HL-60 (cell line): ENCODE results near the gene TRAK2.

ENCODE experiments used
- DNase-seq, 2 experiments: peaks; one replicate each; pipeline ENCODE4 v3.0.0-alpha.2; 2010 to 2020; ENCODE audit warnings: low read depth in 1 of 2, low spot score in 1 of 2
- H3K27ac ChIP-seq: fragments of 250-450 bp; sonication (Bioruptor Pico); replicated peaks from 2 replicates; pipeline ENCODE4 v1.5.1; 2020; ENCODE audit warnings: mild to moderate bottlenecking, moderate library complexity
- H3K27me3 ChIP-seq: fragments of 250-450 bp; sonication (Bioruptor Pico); 2 replicates; pipeline ENCODE4 v1.5.1; 2021; ENCODE audit warnings: mild to moderate bottlenecking, moderate library complexity; ENCODE audit not compliant: insufficient read depth, poor library complexity, severe bottlenecking
- H3K4me3 ChIP-seq: replicated peaks from 2 replicates; pipeline ENCODE4 v1.5.1; 2011; ENCODE audit warnings: mild to moderate bottlenecking, control low read depth, low read length; ENCODE audit not compliant: insufficient read depth
- CTCF ChIP-seq: IDR thresholded peaks from one replicate; pipeline ENCODE4 v1.5.1; 2011; ENCODE audit warnings: low read length, control low read depth, inconsistent platforms; ENCODE audit not compliant: insufficient read depth
- GABPA ChIP-seq: IDR thresholded peaks from 2 replicates; pipeline ENCODE4 v1.6.1; 2012; ENCODE audit warnings: low read depth
- POLR2AphosphoS5 ChIP-seq: IDR thresholded peaks from 2 replicates; pipeline ENCODE4 v1.6.1; 2012; ENCODE audit warnings: low read depth
- REST ChIP-seq: IDR thresholded peaks from 2 replicates; pipeline ENCODE4 v1.6.1; 2012; ENCODE audit warnings: low read depth; ENCODE audit not compliant: insufficient replicate concordance
- SPI1 ChIP-seq: IDR thresholded peaks from 2 replicates; pipeline ENCODE4 v1.6.1; 2012; ENCODE audit warnings: low read depth, mild to moderate bottlenecking, borderline replicate concordance

The TRAK2 gene

GRCh38 chr2:201366146-201366545 is 85.1 kb downstream of the TRAK2 start:
- TF ChIP-seq CTCF (no peak), POLR2AphosphoS5 (no peak), REST (no peak), SPI1 (no peak), GABPA (no peak)
- H3K4me3 ChIP-seq = no peak overlapping the region
- H3K27ac ChIP-seq = no peak overlapping the region
- no peak for DNase-seq
- no peaks in the 10 kb centered on the region for H3K27me3 ChIP-seq

- no peak for TF ChIP-seq REST
- TF ChIP-seq CTCF = peak; percentile 92
- no peak for TF ChIP-seq SPI1
- no peak for TF ChIP-seq GABPA
- TF ChIP-seq POLR2AphosphoS5 = no peak
- Histone ChIP-seq H3K4me3 (no peak overlapping the region), H3K27ac (no peak overlapping the region), H3K27me3 (no peaks in the 10 kb centered on the region)
- DNase-seq = peak; percentile 28 to 58
Measured at GRCh38 chr2:201363857-201364560, 87.2 kb downstream of the TRAK2 start.

- no peak for DNase-seq
- Histone ChIP-seq H3K27ac (no peak overlapping the region), H3K4me3 (no peak overlapping the region), H3K27me3 (no peaks in the 10 kb centered on the region)
- TF ChIP-seq SPI1 = no peak
- no peak for TF ChIP-seq GABPA
- no peak for TF ChIP-seq CTCF
- no peak for TF ChIP-seq REST
- TF ChIP-seq POLR2AphosphoS5 = no peak
Measured at GRCh38 chr2:201362396-201362795, 88.9 kb downstream of the TRAK2 start.
